Esophagus squamous epithelium (tissue), 4 donors: ENCODE measurements around the gene TMEM229A.
"Not testable (repeated sequence)": the region's sequence is repeated elsewhere in the genome, so short reads cannot be mapped to it uniquely, and the experiment has no call there.

ENCODE experiments used
- CTCF ChIP-seq, 6 experiments: fragments of 450-650 bp in 4 of 6; fragments of 200-600 bp in 2 of 6; sonication (generic) in 2 of 6; IDR thresholded peaks; one replicate each; pipeline ENCODE4 v1.5.1; 2016 to 2019; ENCODE audit warnings: antibody characterized with exemption in 6 of 6, mild to moderate bottlenecking in 4 of 6, moderate library complexity in 4 of 6
- POLR2A ChIP-seq, 4 donors: fragments of 450-650 bp; IDR thresholded peaks; one replicate each; pipeline ENCODE4 v1.6.1; 2017; ENCODE audit warnings: antibody characterized with exemption in 4 of 4, mild to moderate bottlenecking in 4 of 4, moderate library complexity in 3 of 4

- not testable (repeated sequence) for TF ChIP-seq POLR2A, CTCF (IDR thresholded peaks at IDR 0.05)
Measured at GRCh38 chr7:124008296-124008695, 24.6 kb downstream of the TMEM229A start.
